H9 (cell line): ENCODE measurements around the gene SYNE3. TPM values are rescaled to one million over a fixed set of nuclear protein-coding genes. Genes with fewer than 3 reads are reported as not detected.

Experiments
- DNase-seq: peaks from one replicate; pipeline ENCODE4 v3.0.0-alpha.2; 2017
- H2AFZ ChIP-seq: one replicate; pipeline ENCODE4 v1.6.1; 2013; ENCODE audit warnings: mild to moderate bottlenecking, low read length, control low read depth, moderate library complexity
- H2AK5ac ChIP-seq: 2 replicates; pipeline ENCODE4 v1.6.1; 2013; ENCODE audit warnings: low read length, control low read depth, mixed read lengths; ENCODE audit not compliant: insufficient read length
- H2BK120ac ChIP-seq: one replicate; pipeline ENCODE4 v1.6.1; 2013; ENCODE audit warnings: low read depth, mild to moderate bottlenecking, low read length, control low read depth, inconsistent platforms; ENCODE audit not compliant: poor library complexity, severe bottlenecking
- H2BK12ac ChIP-seq: 2 replicates; pipeline ENCODE4 v1.6.1; 2013; ENCODE audit warnings: low read length, control low read depth, mixed read lengths, low read depth; ENCODE audit not compliant: insufficient read length
- H2BK15ac ChIP-seq: 2 replicates; pipeline ENCODE4 v1.6.1; 2013; ENCODE audit warnings: low read depth, low read length, control low read depth
- H2BK20ac ChIP-seq: one replicate; pipeline ENCODE4 v1.6.1; 2013; ENCODE audit warnings: low read depth, mild to moderate bottlenecking, low read length, control low read depth, inconsistent platforms; ENCODE audit not compliant: poor library complexity, severe bottlenecking
- H2BK5ac ChIP-seq: 2 replicates; pipeline ENCODE4 v1.6.1; 2013; ENCODE audit warnings: low read length, control low read depth, mixed read lengths; ENCODE audit not compliant: insufficient read length
- H3K14ac ChIP-seq: 2 replicates; pipeline ENCODE4 v1.6.1; 2013; ENCODE audit warnings: low read length, control low read depth; ENCODE audit not compliant: insufficient read depth
- H3K18ac ChIP-seq: 2 replicates; pipeline ENCODE4 v1.6.1; 2013; ENCODE audit warnings: low read depth, mild to moderate bottlenecking, mixed read lengths, low read length, control low read depth; ENCODE audit not compliant: insufficient read length
- H3K23ac ChIP-seq: 2 replicates; pipeline ENCODE4 v1.6.1; 2013; ENCODE audit warnings: low read length, control low read depth, mixed read lengths, low read depth; ENCODE audit not compliant: insufficient read length
- H3K23me2 ChIP-seq: 2 replicates; pipeline ENCODE4 v1.6.1; 2013; ENCODE audit warnings: low read depth, mild to moderate bottlenecking, mixed read lengths, low read length, control low read depth; ENCODE audit not compliant: insufficient read length, poor library complexity, severe bottlenecking
- H3K27ac ChIP-seq: 2 replicates; pipeline ENCODE4 v1.5.1; 2013; ENCODE audit warnings: low read length, control low read depth, mixed read lengths, low read depth; ENCODE audit not compliant: insufficient read length
- H3K27me3 ChIP-seq: 2 replicates; pipeline ENCODE4 v1.6.1; 2013; ENCODE audit warnings: low read length, control low read depth, inconsistent platforms; ENCODE audit not compliant: insufficient read depth
- H3K4ac ChIP-seq: 2 replicates; pipeline ENCODE4 v1.6.1; 2013; ENCODE audit warnings: low read depth, mild to moderate bottlenecking, control low read depth, inconsistent platforms, low read length, moderate library complexity
- H3K4me1 ChIP-seq: 2 replicates; pipeline ENCODE4 v1.6.1; 2013; ENCODE audit warnings: low read length, control low read depth, inconsistent platforms; ENCODE audit not compliant: insufficient read depth
- H3K4me2 ChIP-seq: 2 replicates; pipeline ENCODE4 v1.6.1; 2013; ENCODE audit warnings: low read length, control low read depth, mixed read lengths; ENCODE audit not compliant: insufficient read length, insufficient read depth
- H3K56ac ChIP-seq: 2 replicates; pipeline ENCODE4 v1.6.1; 2013; ENCODE audit warnings: low read depth, mild to moderate bottlenecking, mixed read lengths, low read length, control low read depth; ENCODE audit not compliant: insufficient read length
- H3K79me1 ChIP-seq: 2 replicates; pipeline ENCODE4 v1.6.1; 2013; ENCODE audit warnings: low read depth, mild to moderate bottlenecking, moderate library complexity, low read length, control low read depth, inconsistent platforms; ENCODE audit not compliant: insufficient read depth, poor library complexity, severe bottlenecking
- H3K79me2 ChIP-seq: 2 replicates; pipeline ENCODE4 v1.6.1; 2013; ENCODE audit warnings: low read length, control low read depth, inconsistent platforms; ENCODE audit not compliant: insufficient read depth
- H3K9ac ChIP-seq: 2 replicates; pipeline ENCODE4 v1.6.1; 2013; ENCODE audit warnings: low read length, control low read depth, mixed read lengths; ENCODE audit not compliant: insufficient read length; ENCODE audit errors: extremely low read depth
- H3K9me3 ChIP-seq: one replicate; pipeline ENCODE4 v1.6.1; 2013; ENCODE audit warnings: low read depth, low read length, inconsistent platforms; ENCODE audit not compliant: control insufficient read depth
- H3T11ph ChIP-seq: one replicate; pipeline ENCODE4 v1.6.1; 2013; ENCODE audit warnings: mild to moderate bottlenecking, low read length, control low read depth, inconsistent platforms
- H4K20me1 ChIP-seq: one replicate; pipeline ENCODE4 v1.6.1; 2013; ENCODE audit not compliant: control insufficient read depth, insufficient read length, insufficient read depth
- H4K5ac ChIP-seq: 2 replicates; pipeline ENCODE4 v1.6.1; 2013; ENCODE audit warnings: low read depth, mild to moderate bottlenecking, mixed read lengths, low read length, control low read depth; ENCODE audit not compliant: insufficient read length
- H4K8ac ChIP-seq: replicated peaks from 2 replicates; pipeline ENCODE4 v1.6.1; 2013; ENCODE audit warnings: low read length, control low read depth, mixed read lengths, low read depth; ENCODE audit not compliant: insufficient read length
- H4K91ac ChIP-seq: 2 replicates; pipeline ENCODE4 v1.6.1; 2013; ENCODE audit warnings: low read depth, mild to moderate bottlenecking, moderate library complexity, mixed read lengths, low read length, control low read depth; ENCODE audit not compliant: insufficient read length
- H3K27ac Mint-ChIP-seq, 3 experiments: 2 replicates in 2 of 3; 3 replicates in 1 of 3; pipeline ENCODE4 v1.8.0; 2020 to 2021; ENCODE audit warnings: mixed read lengths in 3 of 3, mild to moderate bottlenecking in 1 of 3, moderate library complexity in 1 of 3
- H3K27me3 Mint-ChIP-seq: 2 replicates; pipeline ENCODE4 v1.8.0; 2021; ENCODE audit warnings: low read depth, mild to moderate bottlenecking, moderate library complexity, mixed read lengths
- H3K36me3 Mint-ChIP-seq, 3 experiments: 2 replicates in 2 of 3; 3 replicates in 1 of 3; pipeline ENCODE4 v1.8.0; 2020 to 2021; ENCODE audit warnings: low read depth in 3 of 3, mixed read lengths in 3 of 3; ENCODE audit not compliant: insufficient read depth in 1 of 3
- H3K4me1 Mint-ChIP-seq, 2 experiments: 2 replicates each; pipeline ENCODE4 v1.8.0; 2020; ENCODE audit warnings: mixed read lengths in 2 of 2
- H3K4me3 Mint-ChIP-seq, 2 experiments: 2 replicates in 1 of 2; 3 replicates in 1 of 2; pipeline ENCODE4 v1.8.0; 2020 to 2021; ENCODE audit warnings: mild to moderate bottlenecking in 2 of 2, mixed read lengths in 2 of 2, moderate library complexity in 1 of 2
- H3K9me3 Mint-ChIP-seq, 2 experiments: 2 replicates in 1 of 2; 3 replicates in 1 of 2; pipeline ENCODE4 v1.8.0; 2020; ENCODE audit warnings: mild to moderate bottlenecking in 2 of 2, mixed read lengths in 2 of 2, moderate library complexity in 1 of 2
- CTCF ChIP-seq: fragments of 200-600 bp; sonication (generic); conservative IDR thresholded peaks from 3 replicates; pipeline ENCODE4 v1.8.0; 2021; ENCODE audit warnings: antibody characterized with exemption, mild to moderate bottlenecking
- WGBS: extraction: QIAGEN DNeasy Blood & Tissue Kit; methylation state at CpG from one replicate; pipeline ENCODE4 v1.1.7; 2013; ENCODE audit warnings: missing lambda C conversion rate, low lambda C conversion rate, mixed read lengths; ENCODE audit not compliant: insufficient read length; ENCODE audit errors: extremely low coverage; 5-methylcytosine and 5-hydroxymethylcytosine counted together
- total RNA-seq: library from RNA; stranded (reverse); gene quantifications from 2 replicates; pipeline ENCODE4 v1.2.1, GENCODE V29; 2021

Gene SYNE3
- total RNA-seq, 1 experiment from 2014 or later: 0.11 TPM

- no peak overlapping the region for H3K27ac Mint-ChIP-seq
- Histone ChIP-seq H4K20me1 (no peaks in the 10 kb centered on the region), H3K27ac (no peak overlapping the region), H3K23ac (no peak overlapping the region), H2AFZ (no peak overlapping the region), H3K4me2 (no peak overlapping the region), H3K4ac (no peak overlapping the region), H2AK5ac (no peak overlapping the region), H3T11ph (no peak overlapping the region), H2BK20ac (no peak overlapping the region), H3K14ac (no peak overlapping the region), H4K91ac (no peak overlapping the region), H3K9me3 (no peaks in the 10 kb centered on the region), H3K56ac (no peak overlapping the region), H4K5ac (no peak overlapping the region), H4K8ac (no peak overlapping the region), H3K23me2 (no peaks in the 10 kb centered on the region), H3K79me2 (no peaks in the 10 kb centered on the region), H3K4me1 (peaks cover 2% of the 10 kb centered on the region; the same call in 1 of the 2 replicates), H2BK12ac (no peak overlapping the region), H2BK5ac (no peak overlapping the region), H2BK120ac (no peak overlapping the region), H3K9ac (no peak overlapping the region), H3K79me1 (no peaks in the 10 kb centered on the region), H2BK15ac (no peak overlapping the region), H3K27me3 (peaks cover 3% of the 10 kb centered on the region; the same call in 1 of the 2 replicates), H3K18ac (no peak overlapping the region)
- peaks cover 26 to 38% of the 10 kb centered on the region in 2 experiments for H3K4me1 Mint-ChIP-seq
- no peak for DNase-seq
- H3K4me3 Mint-ChIP-seq: no peak overlapping the region
- H3K27me3 Mint-ChIP-seq: peaks cover 68% of the 10 kb centered on the region
- no peaks in the 10 kb centered on the region for H3K9me3 Mint-ChIP-seq
- no peak for TF ChIP-seq CTCF
- no peaks in the 10 kb centered on the region for H3K36me3 Mint-ChIP-seq
- no CpG with 5 or more reads among the region's 2 CpGs for WGBS
Observed at GRCh38 chr14:95557832-95558231, 41.4 kb upstream of the SYNE3 start.
